Measurements from ENCODE around the gene NELL2.
"Not testable (repeated sequence)": the region's sequence is repeated elsewhere in the genome, so short reads cannot be mapped to it uniquely, and the experiment has no call there.

Gene NELL2

DNA sequence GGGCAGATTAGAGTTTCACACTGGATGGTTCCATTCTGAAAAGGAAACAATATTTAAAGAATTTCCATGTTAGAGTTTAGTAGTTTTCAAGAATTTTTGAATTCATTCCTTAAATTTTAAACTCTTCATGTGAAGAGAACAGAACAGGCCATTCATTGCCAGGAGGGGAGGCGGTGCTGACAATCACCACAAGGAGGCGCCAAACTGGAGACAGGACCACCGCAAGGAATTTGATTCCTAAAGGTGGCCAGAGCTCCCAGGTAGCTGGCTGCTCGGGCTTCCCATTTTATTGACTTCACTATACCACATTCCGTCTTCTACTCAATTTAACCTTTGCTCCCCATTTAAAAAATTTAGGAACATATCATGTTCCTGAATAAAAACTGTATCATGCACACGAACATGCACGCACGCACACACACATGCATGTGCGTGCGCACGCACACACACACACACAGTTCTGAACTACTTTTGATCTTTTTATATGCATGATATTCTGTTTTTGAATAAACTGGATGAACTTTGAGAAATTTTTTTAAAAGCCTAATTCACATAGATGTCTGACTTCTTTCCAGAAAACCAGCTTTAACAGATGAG is 101.2 kb downstream of the NELL2 start:
- peak; percentile 59 to 62 for DNase-seq

DNA sequence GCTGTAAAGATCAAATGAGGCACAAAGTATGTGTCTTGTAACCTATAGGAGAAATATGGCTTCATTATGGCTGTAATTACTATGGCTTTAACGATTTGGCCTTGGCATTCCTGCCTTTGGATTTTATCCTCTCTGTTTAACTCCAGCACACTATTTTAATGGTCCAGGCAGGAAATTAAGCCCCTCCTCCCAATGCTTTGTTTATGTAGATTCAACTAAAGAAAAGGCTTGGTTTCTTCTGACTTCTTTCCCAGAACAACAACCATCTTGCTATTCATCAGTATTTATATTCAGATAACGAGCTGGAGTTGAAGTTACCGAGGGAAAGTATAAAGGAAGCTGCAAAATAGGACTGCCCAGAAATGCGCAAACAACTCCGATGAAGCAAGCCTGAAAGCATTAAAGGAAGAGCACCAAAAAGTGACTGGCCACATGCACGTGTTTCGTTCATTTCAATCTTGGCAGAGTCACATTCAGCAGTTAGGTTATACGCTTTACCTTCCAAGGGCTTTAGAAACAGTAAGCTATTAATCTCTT is 104.6 kb downstream of the NELL2 start:
- DNase-seq, result no peak

DNA sequence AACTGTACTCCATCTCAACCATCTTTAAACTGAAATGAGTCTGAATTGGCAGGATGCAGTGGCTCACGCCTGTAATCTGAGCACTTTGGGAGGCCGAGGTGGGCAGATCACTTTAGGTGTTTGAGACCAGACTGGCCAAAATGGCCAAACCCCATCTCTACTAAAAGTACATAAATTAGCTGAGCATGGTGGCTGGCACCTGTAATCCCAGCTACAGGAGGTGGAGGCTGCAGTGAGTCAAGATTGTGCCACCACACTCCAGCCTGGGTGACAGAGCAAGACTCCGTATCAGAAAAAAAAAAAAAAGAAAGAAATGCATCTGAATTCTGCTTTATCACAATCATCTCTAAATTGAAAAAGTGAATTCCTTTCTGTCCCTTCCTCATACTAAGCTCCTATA is 110.3 kb downstream of the NELL2 start:
- no peak for DNase-seq

DNA sequence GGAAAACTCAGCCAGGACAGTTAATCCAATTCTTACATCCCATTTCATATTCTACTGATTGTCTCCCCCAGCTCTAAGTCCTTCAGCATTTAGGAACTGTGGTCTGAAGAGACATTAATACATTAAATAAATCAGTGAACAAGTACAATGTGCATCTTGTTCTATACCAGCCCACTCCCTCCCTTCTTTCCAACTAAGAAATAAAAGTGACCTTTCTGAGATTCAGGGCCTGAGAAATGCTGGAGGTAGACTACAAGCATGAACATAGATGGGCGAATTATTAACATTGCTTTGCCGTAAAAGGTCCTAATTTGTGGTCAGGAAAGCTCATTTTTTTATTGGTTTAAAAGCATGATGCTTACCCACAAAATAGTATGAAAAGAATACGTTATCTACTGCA is 113.1 kb downstream of the NELL2 start:
- DNase-seq, result no peak

DNA sequence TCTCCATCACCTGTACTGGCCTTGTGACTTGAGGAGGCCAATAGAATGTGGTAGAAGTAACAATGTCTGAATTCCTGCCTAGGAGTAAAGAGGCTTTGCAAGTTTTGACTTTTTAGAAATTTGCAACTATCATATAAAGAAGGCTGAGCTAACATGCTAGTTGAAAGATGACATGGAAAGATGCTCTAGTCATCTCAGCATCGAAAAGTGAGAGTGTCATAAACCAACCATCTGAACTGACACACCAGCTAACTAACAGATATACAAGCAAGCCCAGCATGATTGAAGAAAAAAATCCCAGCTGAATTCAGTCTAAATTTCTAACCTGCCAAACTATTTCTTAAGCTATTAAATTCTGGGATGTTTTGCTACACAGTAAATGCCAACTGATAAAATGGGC is 116.8 kb downstream of the NELL2 start:
- DNase-seq, result no peak

DNA sequence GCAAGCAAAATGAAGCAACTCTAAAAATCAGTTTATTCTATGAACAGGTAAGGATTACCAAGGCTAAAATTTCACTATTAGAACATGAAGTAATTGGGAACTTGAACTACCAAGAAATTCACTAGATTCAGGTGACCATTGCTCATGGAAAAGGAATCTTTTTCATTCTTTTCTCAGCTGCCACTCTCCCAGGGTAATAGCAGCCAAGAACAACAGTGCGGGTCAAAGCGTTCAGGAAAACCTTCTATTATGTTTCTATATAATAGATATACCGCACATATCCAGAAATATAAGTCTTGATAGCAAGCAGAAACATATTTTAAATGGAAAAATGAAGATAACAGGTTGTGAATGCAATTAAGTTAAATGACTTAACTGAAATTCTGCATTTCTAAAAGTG is 125.6 kb downstream of the NELL2 start:
- DNase-seq, result no peak

DNA sequence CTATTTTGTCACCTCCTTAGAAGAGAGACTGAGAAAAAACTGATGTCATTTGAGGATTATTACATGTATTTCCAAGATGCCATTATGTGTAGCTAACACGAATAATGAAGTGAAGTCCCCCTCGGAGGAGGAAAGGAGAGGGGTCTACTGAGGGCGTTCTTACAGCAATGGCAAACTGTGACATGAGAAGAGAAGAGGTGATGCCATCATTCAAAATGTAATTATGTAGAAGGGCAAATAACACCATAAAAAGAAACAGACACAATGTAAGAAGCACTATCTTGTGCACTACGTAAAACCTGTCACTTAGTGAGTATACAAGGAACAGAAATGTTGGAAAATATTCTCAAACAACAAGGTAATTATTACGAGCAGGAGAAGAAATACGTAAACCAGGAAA is 126.5 kb downstream of the NELL2 start:
- DNase-seq, result no peak

DNA sequence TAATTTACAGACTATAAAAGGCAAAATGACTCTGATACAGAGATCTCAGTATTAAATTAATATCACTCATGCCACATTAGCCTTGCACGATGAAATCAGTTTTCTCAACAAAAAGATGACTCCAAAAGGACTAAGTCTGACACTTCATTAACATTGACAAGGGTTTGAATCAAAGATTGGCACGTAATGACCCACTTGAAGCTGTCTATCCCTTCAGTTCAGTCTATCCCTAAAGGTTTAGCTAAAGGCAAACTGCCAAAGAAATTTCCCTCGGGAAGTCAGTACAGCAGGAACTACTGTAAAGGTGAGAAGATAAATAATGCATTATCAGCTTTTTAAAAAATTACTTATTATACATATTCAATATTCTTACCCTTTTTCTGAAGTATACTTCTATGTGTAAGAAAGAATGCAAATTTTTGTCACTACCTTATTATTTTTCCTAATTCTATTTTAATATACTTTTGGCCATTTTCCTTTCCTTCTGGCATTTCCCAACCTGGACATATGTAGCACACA is 127.1 kb downstream of the NELL2 start:
- no peak for DNase-seq

DNA sequence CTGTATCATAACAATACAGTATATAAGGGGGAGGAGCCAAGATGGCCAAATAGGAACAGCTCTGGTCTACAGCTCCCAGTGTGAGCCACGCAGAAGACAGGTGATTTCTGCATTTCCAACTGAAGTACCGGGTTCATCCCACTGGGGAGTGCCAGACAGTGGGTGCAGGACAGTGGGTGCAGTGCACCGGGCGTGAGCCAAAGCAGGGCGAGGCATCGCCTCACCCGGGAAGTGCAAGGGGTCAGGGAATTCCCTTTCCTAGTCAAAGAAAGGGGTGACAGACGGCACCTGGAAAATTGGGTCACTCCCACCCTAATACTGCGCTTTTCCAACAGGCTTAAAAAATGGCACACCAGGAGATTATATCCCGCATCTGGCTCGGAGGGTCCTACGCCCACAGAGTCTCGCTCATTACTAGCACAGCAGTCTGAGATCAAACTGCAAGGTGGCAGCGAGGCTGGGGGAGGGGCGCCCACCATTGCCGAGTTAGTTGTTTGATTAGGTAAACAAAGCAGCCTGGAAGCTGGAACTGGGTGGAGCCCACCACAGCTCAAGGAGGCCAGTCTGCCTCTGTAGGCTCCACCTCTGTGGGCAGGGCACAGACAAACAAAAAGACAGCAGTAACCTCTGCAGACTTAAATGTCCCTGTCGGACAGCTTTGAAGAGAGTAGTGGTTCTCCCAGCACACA is 134.7 kb downstream of the NELL2 start:
- not testable (repeated sequence) for DNase-seq

DNA sequence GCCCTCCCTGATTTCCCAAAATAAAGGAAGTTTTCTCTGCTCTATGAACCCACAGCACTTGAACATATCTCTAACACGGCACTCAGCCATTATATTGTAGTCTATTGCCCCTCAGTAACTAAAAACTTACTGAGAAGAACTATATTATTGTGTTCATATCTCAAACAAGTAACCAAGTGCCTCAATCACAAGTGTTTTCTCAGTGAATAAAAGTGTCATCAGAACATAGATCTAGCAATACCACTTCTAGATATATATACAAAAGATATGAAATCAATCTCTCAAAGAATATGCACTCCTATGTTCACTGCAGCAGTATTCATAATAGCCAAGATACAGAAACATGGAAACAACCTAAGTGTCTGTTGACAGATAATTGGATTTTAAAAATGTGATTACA is 138.1 kb downstream of the NELL2 start:
- DNase-seq, result no peak

DNA sequence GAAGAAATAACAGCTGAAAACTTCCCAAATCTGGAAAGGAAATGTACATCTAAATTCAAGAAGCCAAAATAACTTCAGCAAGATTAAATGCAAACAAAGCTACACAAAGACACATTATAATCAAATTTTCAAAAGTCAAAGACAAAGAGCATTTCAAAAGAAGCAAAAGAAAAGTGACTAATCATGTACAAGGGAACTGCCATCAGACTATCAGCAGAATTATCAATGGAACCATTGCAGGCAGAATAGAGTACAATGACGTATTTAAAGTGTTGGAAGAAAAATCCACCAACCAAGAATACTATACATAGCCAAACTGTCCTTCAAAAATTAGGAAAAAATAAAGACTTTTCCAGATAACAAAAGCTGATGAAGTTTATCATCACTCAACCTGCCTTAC is 147.5 kb downstream of the NELL2 start:
- no peak for DNase-seq

DNA sequence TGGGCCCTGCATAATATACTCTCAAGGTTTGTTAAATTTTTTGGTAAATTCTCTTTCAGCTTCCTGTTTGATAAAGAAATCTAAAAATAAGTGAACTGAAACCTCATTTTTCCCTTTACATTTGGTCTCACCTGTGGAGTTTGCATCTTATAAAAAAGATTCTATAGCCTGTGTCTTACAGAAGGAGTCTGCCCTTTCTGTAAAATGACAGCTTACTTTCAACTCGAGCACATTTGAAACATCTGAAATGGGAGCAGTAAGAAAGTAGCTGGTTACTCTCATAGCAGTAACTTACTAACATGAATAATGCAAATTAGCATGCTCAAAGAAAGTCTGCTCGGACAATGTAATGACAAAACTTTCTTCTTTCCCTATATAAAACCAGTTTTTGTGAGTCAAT is 155.8 kb downstream of the NELL2 start:
- no peak for DNase-seq

DNA sequence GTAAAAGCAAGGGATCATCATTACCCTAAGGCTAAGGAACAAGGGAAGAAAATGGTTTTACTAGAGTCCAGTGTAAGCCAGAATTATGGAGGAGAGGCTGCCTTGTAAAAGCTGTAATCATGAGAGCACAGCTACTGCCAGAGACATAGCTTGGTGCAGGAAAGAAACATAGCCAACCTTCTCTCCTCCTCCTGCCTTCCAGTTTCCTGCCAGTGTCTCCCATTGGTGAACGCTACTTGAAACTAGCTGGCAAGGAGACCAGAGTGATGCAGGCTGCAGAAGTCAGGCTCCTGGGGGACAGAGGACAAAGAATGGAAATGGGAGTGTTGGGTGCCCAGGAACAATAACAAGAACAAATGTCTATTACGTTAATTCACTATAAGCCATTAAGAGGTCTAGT is 158.5 kb downstream of the NELL2 start:
- no peak for DNase-seq

DNA sequence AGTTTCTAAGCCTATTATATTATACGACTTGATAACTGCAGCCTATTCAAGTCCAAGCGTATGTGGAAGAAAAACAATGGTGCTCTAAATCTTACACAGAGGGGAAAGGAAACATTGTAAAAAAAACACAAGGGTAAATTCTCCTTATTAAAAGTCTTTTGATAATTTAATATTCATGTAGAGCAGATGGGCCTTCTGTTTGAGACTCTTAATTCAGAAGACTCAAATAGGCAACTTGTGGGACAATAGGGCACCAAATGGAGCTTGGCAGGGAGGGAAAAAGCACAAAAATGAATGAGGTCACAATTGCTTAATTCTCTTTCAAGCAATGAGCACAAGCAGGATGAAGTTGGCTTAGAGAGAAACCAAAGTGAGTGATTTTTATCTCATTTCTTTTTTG is 159.4 kb downstream of the NELL2 start:
- no peak for DNase-seq

DNA sequence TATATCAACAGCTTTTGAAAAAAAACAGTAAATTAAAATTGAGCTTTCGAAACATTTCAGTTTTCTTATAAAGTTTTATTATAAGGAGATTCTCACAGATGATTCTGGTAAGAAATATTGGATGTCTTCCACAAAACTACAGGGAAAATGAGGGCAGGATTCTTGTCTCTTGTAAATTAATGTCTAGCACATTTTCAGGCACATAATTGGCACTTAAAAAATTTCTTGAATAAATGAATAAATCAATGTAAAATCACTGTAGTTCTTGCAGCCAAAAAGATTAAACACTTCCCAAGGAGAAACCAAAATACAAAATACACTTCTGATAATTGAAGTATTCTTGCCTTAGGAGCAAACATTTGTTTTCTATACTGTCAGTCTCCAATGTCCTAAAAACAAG is 164.4 kb downstream of the NELL2 start:
- no peak for DNase-seq

DNA sequence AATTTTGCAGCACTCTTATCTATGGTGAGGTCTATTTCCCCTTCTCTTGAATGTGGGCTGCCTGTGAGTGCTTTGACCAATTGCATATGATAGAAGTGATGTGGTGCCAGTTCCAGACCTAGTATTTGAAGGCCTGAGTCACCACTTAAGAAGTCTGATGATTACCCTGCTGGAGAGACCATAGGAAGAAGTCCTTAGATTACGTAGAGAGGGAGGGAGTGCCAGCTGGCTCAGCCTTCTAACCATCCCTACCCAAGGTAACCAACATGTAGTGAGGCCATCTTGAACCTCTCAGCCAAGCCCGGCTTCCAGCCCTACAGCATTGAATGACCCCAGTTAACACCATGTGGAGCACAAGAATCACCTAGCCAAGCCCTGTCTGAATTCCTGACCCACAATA is 166.9 kb downstream of the NELL2 start:
- DNase-seq, result no peak

DNA sequence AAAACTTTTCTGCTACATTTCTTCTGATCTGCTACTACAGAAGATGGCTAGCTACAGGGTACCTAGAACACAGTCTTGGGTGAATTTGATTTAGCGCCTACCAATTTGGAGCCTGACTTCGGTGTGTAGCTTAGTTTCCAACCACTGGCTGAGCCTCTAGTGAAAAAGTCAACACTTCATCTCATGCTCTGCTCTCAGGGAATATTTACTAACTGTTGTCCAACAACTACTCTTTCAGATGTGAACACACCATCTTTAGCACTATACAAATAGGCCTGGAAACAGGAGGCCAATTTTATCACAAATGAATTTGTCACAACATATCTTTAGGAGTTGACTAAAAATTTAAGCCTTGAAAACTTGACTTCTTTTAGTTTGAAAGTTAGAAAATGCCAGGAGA is 167.9 kb downstream of the NELL2 start:
- DNase-seq, result no peak

DNA sequence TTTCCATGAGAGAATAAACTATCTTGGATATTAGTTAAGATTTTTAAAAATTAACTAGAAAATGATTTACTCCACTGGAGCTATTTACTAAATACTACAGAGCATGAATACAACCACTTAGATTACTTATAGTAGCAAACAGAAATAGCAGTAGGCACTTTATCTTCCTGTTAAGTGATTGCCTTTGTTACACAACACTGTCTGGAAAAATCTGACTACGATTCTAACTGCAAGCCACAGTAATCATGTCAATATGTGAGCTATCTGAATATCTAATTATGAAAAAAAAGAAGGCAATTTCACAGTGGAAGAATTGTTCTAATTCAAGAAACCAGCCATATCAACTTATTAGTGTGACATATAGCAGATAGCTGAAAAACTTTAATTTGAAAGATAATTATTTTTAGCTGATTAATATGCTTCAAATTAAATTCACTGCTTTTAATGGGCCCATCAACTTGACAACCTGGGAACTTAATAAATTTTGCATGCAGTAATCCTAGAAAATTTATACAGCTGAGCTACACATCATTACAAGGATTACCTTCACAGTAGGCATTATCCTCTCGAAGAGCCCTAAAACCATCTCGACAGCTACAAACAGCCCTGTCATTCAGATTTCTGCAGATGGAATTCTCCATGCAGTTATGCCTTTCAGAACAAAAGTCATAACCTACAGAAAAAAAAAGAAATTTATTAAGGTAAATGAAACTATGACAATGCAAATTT is 172.8 kb downstream of the NELL2 start:
- DNase-seq, result no peak

DNA sequence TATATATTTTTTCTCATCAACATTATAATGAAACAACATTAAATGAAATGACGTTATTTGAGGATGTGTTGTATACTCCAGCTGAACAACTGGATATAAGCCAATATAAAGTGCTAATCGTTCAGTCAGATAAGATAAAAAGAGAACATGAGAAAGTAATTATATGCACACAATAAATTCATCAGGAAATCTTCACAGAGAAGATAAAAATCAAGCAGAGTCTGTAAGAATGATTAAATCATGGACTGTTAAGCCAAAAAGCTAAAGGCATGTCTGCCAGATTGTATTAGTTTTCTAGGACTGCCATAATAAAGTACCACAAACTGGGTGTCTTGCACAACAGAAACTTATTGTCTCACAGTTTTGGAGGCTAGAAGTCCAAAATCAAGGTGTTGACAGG is 178.6 kb downstream of the NELL2 start:
- DNase-seq, result no peak

DNA sequence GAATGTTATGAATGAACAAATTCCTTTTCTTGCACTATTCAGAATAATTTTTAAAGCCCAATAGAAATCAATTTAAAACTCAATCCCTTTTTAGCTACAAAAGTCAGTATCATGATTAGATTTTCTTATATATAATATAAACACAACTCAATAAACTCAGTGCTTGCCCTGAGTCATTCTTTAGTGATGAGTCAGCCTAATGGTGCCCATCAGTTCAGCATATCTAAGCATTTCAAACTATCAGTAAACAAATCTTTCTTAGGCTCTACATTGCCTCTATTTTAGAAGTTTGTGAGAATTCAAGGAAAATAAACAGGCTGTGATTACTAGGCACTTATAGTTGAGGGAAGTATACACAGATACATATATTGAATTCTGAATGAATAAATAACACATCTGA is 179.6 kb downstream of the NELL2 start:
- DNase-seq, result no peak

DNA sequence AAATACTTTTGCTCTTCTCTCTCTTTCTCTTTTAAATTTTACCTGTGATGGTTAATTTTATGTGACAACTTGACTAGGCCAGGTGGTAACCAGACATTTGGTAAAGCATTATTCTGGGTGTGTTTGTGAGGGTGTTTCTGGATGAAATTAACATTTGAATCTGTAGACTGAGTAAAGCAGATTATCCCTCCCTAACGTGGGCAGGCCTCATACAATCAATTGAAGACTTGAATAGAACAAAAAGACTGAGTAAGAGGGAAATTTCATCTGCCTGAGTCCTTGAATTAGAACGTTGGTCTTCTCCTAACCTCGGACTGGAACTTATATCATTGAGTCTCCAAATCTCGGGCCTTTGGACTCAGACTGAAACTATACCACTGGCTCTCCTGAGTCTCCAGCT is 182.1 kb downstream of the NELL2 start:
- DNase-seq, result no peak

DNA sequence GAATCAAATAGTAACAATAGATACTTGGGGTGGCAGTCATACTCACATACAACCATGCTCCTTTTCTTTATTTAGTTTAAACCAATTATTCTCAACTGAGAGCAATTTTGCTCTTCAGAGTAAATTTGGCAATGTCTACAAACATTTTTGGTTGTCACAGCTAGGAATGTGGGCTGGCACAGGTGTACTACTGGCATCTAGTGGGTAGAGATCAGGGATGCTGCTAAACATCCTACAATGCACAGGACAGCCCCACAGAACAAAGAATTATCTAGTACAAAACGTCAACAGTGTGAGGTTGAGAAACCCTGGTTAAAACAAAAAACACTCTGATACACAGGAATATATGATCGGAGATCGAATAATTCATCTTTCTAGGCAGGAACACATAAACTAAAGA is 186.5 kb downstream of the NELL2 start:
- no peak for DNase-seq

DNA sequence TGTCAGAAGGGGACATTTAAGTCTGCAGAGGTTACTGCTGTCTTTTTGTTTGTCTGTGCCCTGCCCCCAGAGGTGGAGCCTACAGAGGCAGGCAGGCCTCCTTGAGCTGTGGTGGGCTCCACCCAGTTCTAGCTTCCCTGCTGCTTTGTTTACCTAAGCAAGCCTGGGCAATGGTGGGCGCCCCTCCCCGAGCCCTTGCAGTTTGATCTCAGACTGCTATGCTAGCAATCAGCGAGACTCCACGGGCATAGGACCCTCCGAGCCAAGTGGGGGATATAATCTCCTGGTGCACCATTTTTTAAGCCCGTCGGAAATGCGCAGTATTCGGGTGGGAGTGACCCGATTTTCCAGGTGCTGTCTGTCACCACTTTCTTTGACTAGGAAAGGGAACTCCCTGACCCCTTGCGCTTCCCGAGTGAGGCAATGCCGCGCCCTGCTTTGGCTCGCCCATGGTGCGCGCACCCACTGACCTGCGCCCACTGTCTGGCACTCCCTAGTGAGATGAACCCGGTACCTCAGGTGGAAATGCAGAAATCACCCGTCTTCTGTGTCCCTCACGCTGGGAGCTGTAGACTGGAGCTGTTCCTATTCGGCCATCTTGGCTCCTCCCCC is 189.2 kb downstream of the NELL2 start:
- DNase-seq, result not testable (repeated sequence)

DNA sequence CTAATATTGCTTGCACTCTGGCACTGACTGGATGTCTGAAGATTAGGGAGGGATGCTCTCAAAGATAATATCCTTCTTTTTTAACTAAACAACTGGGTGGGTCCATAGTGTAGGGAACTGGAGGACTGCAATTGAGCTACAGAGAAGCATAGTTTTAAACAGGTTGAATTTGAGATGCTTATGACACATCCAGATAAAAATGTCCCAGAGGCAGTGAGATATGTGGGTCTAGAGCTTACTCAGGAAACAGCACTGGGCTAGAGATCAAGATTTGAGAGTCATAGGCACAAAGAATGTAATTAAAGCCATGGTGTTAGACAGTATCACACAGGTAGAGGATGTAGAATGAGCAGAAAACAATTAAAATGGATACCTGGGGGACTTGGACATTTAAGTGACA is 198.4 kb downstream of the NELL2 start:
- DNase-seq, result no peak
